Fibroblast of mammary gland (primary cell): ENCODE data around the gene PCDHGC4.

ENCODE experiments used
- DNase-seq: peaks from one replicate; pipeline ENCODE4 v3.0.0-alpha.2; 2010; ENCODE audit warnings: low read depth
- H3K4me3 ChIP-seq: 2 replicates; pipeline ENCODE4 v1.5.1; 2011; ENCODE audit warnings: low read depth, mild to moderate bottlenecking, low read length, moderate library complexity; ENCODE audit not compliant: control insufficient read depth
- CTCF ChIP-seq: conservative IDR thresholded peaks from 2 replicates; pipeline ENCODE4 v1.5.1; 2011; ENCODE audit warnings: low read depth, low read length, inconsistent platforms; ENCODE audit not compliant: control insufficient read depth, insufficient read depth

Gene PCDHGC4

GRCh38 chr5:141528291-141528984 is 43.6 kb downstream of the PCDHGC4 start:
- H3K4me3 ChIP-seq, result no peak overlapping the region
- TF ChIP-seq CTCF, result no peak
- DNase-seq, result peak; percentile 79

GRCh38 chr5:141529002-141529401 is 44.2 kb downstream of the PCDHGC4 start:
- peak; percentile 82 for DNase-seq
- no peak overlapping the region for H3K4me3 ChIP-seq
- TF ChIP-seq CTCF, result no peak

- no peak overlapping the region for H3K4me3 ChIP-seq
- no peak for DNase-seq
- TF ChIP-seq CTCF, result no peak
Observed at GRCh38 chr5:141529873-141530272, 45.0 kb downstream of the PCDHGC4 start.

- DNase-seq, result peak; percentile 28
- no peak overlapping the region for H3K4me3 ChIP-seq
- no peak for TF ChIP-seq CTCF
Observed at GRCh38 chr5:141532726-141533125, 47.9 kb downstream of the PCDHGC4 start.

- no peak for TF ChIP-seq CTCF
- no peak for DNase-seq
- H3K4me3 ChIP-seq, result no peak overlapping the region
Observed at GRCh38 chr5:141533897-141534296, 49.1 kb downstream of the PCDHGC4 start.

- TF ChIP-seq CTCF, result no peak
- DNase-seq, result no peak
Observed at GRCh38 chr5:141534492-141535213, 49.8 kb downstream of the PCDHGC4 start.

More at GRCh38 chr5:141534492-141535213, 49.8 kb downstream of the PCDHGC4 start:
- no peak overlapping the region for H3K4me3 ChIP-seq
